Measurements from ENCODE around the gene GOLGA8O.
"Not testable (repeated sequence)": the region's sequence is repeated elsewhere in the genome, so short reads cannot be mapped to it uniquely, and the experiment has no call there.

Gene GOLGA8O, protein sequence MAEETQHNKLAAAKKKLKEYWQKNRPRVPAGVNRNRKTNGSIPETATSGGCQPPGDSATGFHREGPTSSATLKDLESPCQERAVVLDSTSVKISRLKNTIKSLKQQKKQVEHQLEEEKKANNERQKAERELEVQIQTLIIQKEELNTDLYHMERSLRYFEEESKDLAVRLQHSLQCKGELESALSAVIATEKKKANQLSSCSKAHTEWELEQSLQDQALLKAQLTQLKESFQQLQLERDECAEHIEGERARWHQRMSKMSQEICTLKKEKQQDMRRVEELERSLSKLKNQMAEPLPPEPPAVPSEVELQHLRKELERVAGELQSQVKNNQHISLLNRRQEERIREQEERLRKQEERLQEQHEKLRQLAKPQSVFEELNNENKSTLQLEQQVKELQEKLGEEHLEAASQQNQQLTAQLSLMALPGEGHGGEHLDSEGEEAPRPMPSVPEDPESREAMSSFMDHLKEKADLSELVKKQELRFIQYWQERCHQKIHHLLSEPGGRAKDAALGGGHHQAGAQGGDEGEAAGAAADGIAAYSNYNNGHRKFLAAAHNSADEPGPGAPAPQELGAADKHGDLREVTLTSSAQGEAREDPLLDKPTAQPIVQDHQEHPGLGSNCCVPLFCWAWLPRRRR

DNA sequence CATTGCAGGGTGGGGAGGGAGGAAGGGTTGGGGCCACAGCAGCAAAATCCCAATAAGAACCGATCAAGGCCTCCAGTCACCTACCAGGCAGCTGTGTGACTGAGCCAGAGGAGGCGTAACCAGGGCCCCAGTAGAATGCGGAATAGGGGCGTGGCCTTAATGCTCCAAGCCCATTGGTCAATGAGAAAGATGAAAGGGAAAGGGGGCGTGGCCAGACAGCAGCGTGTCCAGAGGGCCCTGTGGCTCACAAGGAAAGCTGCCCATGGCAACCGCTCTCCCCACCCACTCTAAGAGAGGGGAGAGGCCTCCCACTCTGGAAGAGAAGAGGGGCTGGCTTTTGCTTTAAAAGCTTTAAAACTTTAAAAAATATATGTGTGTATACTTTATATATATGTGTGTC lies at the start of gene GOLGA8O:
Gene GOLGA8O (minus strand): TSS at position 101 of the 400 bp plus-strand sequence. CDS start 98 bp downstream, at position 3.
- not testable (repeated sequence) for DNase-seq

DNA sequence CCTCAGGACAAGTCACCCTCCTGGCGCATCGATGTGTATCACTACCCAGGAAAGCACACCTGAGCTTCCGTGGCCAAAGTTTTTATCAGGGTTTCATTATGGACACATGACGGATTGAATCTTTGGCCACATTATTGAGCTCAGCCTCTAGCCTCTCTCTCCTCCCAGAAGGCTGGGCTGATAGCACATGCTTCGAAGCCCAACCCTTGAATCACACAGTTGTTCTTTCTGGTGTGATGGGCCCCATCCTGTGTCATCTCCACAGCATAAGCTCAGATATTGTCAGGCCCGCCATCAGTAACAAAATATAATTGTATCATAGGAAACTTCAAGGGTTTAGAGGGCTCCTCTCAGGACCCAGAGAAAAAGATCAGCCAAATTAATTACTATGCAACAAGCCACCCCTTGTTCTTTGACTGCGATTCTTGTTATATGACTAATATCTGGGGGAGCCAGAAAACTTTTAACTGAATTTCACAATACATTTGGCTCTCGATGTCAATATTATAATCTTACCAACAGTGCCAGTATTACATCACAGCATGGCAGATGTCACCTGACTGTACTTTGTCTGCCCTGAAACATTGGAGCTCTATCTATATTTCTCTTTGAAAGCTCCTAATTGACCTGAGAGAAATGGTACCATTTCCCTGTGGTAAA lies 48.8 kb upstream of the GOLGA8O start:
- not testable (repeated sequence) for DNase-seq

DNA sequence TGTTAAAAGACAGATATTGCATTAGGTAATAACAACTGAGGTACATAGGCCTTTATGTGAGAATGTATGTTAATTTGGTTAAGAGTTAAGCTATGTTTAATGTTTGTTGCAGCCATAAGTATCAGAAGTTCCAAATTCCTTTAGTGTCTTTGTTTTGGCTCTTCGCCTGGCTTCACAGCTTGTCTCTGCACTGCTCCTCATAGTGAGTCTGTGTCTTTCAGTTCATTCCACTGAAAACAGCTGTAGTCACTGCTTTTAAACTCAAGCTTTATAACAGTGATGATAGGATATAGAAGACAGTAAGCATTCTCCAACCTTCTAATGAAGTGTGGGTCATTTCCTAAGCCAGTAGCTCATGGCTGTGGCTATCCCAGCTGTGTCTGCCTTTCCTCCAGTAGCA lies 47.5 kb upstream of the GOLGA8O start:
- DNase-seq: not testable (repeated sequence)

DNA sequence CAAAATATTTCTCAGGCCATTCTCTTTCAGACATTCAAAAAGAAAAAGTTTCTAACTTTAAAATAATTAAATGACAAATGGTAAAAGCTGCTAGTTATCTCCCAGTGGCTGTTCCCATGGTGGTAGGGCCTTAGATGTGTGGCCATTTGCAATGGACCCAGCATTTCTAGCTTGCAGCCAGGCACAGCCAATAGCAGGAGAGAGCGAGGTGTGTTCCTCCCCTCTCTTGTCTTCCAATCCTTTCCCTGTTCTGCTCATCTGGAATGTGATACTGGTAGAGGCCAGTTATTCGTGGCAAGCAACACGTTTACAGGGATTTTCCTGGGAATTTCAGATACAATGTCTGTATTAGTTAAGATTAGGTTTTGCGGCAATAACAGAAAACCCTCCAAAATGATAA lies 37.3 kb upstream of the GOLGA8O start:
- DNase-seq: not testable (repeated sequence)

DNA sequence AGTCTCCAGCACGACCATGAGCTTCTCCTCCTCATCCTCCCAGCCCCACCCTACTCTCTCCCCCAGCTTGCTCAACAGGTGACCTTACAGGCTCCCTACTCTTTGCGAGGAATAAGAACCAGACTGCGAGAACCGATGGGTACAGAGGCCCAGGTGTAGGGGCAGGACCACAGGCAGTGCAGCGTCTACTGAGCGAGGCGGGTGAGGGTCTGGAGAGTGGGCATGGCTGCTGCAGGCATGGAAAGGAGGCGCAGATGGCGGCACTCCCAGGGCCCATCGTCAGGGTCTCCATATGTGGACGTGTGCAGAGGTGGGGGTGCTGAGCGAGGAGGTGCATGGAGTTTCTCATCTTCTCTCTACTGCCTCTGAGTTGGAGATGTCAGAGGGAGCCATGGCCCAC lies 31.0 kb upstream of the GOLGA8O start:
- DNase-seq: not testable (repeated sequence)

DNA sequence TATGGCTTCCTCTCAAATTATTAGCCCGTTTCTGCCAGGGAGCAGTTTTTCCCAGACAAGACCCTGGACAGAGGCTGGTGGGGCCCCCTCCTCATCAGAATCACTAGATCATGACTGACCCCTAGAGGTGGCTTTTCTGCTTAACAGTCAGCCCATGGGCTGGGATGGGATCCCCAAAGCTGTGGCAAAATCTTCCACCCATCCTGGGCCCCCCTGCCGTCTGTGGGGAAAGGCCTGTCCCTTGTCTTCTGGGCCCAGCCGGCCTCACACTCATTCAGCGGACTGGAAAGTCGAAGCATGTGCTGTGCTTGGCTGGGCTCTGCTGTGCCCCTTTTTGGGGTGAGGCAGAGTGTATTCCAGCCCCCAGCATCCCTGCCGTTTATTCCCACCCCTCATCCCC lies 27.9 kb upstream of the GOLGA8O start:
- not testable (repeated sequence) for DNase-seq

DNA sequence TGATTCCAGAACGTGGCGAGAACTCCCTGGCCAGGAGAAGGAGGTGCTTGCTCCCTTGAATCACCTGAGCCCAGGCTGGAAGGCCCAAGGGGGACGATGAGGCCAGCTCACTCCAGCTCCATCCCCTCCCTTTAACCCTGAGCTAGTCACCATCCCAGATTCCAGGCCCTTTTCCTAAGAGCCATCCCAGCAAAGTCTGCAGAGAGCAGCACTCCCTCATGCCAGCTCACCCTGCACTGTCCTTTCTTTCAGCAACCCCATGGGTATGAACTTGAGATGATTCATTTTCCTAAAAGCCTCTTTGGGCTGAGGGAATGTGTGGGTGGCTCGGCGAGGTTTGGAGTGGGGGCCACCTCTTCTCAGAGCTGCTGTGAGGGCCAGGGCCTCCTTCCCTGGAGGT lies 26.2 kb upstream of the GOLGA8O start:
- not testable (repeated sequence) for DNase-seq

DNA sequence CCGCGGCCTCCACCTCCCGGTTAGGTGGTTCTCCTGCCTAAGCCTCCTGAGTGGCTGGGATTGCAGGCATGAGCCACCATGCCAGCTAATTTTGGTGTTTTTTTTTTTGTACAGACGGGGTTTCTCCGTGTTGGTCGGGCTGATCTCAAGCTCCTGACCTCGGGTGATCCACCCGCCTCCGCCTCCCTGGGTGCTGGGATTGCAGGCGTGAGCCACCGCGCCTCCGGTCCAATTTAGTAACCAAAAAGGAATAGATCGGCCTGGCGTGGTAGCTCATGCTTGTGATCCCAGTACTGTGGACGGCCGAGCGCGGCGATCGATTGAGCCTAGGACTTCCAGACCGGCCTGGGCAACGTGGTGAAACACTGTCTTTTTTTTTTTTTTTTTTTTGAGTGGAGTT lies 12.6 kb upstream of the GOLGA8O start:
- DNase-seq: not testable (repeated sequence)

DNA sequence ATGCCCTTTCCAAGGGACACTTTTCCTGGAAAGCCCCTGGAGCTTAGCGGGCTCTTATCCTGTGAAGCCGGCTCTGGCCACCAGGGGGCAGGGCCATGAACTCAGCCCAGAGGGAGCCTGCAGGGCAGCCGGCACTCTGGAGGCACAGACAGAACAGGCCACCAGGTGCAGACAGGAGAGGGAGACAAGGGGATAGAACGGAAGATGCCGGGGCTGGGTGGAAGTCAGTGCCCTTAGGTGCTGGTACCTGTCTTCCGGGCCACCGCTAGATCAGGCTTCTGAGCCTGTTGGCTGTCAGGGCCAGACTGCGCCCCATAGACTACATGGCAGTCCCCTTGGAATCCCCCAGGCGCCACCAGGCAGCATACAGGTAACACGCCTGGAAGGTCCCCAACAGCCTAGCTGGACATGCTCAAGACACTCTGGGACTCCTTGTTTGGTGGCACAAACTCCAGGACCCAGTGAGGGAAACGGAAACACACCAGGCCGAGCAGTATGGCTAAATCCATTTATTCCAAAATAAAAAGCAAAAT lies 14.9 kb downstream of the GOLGA8O start:
- DNase-seq: not testable (repeated sequence)

DNA sequence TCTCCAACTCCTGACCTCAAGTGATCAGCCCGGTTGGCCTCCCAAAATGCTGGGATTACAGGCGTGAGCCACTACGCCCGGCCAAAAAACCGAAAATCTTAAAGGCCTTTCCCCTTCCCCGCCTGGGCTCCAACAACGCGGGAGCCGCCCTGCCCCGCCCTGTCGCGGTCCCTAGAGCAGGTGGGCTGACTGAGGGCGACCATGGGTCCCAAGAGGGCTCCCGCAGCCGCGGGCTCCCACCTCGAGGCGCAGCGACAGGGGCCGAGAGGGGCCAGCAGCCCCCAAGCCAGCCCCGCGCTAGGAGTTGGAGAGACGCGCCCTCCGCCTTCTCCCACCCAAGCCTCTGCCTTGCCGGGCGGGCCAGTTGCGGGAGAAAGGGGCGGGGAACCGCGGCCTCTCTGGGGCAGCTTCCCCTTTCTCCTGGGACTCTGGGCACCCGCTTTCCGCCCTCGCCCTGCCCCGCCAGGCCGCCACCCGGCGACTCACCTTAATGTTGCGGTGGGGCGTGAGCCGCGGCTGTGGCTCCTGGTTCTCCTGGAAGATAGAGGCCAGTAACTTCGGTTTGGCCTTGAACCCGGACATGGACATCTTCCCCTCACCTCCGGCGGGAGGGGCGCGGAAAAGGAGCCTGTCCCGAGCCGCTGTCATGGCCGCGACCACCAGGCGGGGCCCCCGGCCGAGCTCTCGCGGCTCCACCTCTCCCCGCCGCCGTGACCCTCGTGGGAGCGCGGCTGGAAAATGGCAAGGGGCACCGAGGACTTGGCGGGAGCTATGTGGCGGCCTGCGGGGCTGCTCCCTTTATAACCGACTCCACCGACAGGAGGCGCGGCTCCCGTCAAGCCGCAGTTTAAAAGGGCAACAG lies 21.1 kb downstream of the GOLGA8O start:
- not testable (repeated sequence) for DNase-seq

DNA sequence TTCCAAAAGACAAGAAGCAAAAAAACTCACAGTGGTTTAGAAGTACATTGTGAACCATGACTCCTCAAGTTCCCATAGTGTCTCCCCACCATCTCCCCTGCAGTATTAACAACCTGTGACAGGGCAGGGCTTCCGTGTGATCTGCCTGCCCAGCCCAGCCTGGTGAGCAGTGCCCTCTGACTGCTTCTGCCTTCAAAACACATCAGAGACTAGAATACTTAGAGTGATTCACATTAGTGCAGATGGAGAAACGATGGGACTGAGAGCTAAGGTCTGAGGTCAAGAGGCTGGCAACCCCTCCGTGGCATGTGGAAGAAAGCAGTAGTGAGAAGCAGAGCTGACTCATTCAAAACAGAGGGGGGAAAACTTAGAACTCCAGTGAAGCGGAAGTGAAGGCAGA lies 27.8 kb downstream of the GOLGA8O start:
- DNase-seq: not testable (repeated sequence)

DNA sequence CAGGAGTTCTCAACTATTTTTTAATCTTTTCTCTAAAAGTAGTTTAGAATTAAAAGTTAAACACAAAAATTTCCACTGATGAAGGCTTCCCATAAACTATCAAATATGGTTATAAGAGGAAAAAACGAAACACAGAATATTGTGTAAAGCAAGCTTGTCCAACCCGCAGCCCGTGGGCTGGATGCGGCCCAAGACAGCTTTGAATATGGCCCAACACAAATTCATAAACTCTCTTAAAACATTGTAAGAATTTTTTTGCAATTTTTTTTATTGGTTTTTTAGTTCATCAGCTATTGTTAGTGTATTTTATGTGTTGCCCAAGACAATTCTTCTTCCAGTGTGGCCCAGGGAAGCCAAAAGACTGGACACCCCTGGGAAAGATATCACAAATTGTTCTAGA lies 28.9 kb downstream of the GOLGA8O start:
- DNase-seq: not testable (repeated sequence)

DNA sequence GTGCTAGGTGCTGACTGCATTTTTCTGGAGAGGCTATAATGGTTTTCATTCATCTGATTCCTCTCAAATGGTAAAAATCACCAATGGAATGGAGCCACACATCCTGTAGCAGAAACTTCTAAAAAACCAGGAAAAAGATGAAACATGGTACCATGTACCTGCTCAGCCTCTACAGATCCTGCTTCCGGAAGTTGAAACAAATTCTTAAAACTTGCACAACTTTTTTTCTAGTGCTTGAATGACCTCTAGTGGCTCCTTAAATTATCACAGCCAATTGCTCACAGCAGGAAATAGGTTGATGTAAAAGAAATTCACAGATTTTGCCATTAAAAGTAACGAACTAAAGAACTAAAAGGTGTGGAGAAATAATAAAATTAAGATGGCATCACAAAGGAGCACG lies 47.5 kb downstream of the GOLGA8O start:
- DNase-seq: not testable (repeated sequence)

DNA sequence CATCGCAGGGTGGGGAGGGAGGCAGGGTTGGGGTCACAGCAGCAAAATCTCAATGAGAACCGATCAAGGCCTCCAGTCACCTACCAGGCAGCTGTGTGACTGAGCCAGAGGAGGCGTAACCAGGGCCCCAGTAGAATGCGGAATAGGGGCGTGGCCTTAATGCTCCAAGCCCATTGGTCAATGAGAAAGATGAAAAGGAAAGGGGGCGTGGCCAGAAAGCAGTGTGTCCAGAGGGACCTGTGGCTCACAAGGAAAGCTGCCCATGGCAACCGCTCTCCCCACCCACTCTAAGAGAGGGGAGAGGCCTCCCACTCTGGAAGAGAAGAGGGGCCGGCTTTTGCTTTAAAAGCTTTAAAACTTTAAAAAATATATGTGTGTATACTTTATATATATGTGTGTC lies 52.2 kb downstream of the GOLGA8O start, which contains the start of gene GOLGA8K:
Gene GOLGA8K (minus strand): TSS at position 101 of the 400 bp plus-strand sequence. CDS start 98 bp downstream, at position 3.
- DNase-seq: not testable (repeated sequence)

DNA sequence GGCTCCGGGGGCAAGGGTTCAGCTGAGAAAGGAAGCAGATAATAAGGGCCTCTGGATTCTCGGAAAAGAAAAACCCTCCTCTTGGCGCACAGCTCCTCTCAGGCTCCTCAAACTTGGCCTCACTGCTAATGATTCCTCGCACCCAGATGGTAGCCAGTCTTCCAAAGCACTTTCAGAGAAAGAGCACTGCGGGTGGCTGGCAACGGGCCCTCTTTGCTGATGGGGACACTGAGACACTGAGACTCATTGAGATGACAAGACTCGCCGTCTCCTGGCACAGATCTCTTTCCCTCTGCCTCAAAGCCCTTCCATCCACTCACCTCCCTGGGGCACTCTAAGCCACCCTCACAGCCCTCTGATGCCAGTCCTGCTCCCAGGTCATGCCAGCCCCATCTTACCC lies 58.9 kb downstream of the GOLGA8O start:
- DNase-seq: not testable (repeated sequence)

Measured in activated CD8-positive, alpha-beta memory T cell treated with anti-CD3 and anti-CD28 coated beads, Interleukin-2, amount 50 U/mL, for 4 hours (primary cell).